ENCODE data around the gene AFDN. TPM values are rescaled to one million over a fixed set of nuclear protein-coding genes. Genes with fewer than 3 reads are reported as not detected.

AFDN gene
- polyA plus RNA-seq, 12 donors = 25.7 to 89.7 (median 48.4) TPM; not detected in 1

- DNase-seq = no peak
Measured at GRCh38 chr6:167839755-167840154, 13.0 kb downstream of the AFDN start.

- DNase-seq = no peak
Measured at GRCh38 chr6:167840160-167840525, 13.4 kb downstream of the AFDN start.

GRCh38 chr6:167840526-167841179 is 13.9 kb downstream of the AFDN start:
- DNase-seq = no peak

- DNase-seq = no peak
Measured at GRCh38 chr6:167841981-167842380, 15.3 kb downstream of the AFDN start.

GRCh38 chr6:167842457-167842856 is 15.7 kb downstream of the AFDN start:
- DNase-seq = no peak

- no peak for DNase-seq
Measured at GRCh38 chr6:167843023-167843422, 16.3 kb downstream of the AFDN start.

- no peak for DNase-seq
Measured at GRCh38 chr6:167845856-167846255, 19.1 kb downstream of the AFDN start.

GRCh38 chr6:167846997-167847606 is 20.4 kb downstream of the AFDN start:
- no peak for DNase-seq

GRCh38 chr6:167847936-167848335 is 21.2 kb downstream of the AFDN start:
- no peak for DNase-seq

GRCh38 chr6:167848783-167849182 is 22.1 kb downstream of the AFDN start:
- DNase-seq = no peak

- DNase-seq = no peak
Measured at GRCh38 chr6:167849846-167850459, 23.2 kb downstream of the AFDN start.

- DNase-seq = no peak
Measured at GRCh38 chr6:167850782-167851181, 24.1 kb downstream of the AFDN start.

GRCh38 chr6:167851370-167851952 is 24.8 kb downstream of the AFDN start:
- no peak for DNase-seq

GRCh38 chr6:167855825-167856425 is 29.2 kb downstream of the AFDN start:
- no peak for DNase-seq

GRCh38 chr6:167856474-167856873 is 29.8 kb downstream of the AFDN start:
- no peak for DNase-seq

- DNase-seq = no peak
Measured at GRCh38 chr6:167856999-167857660, 30.4 kb downstream of the AFDN start.

GRCh38 chr6:167858086-167858591 is 31.4 kb downstream of the AFDN start:
- peak; percentile 15 for DNase-seq

GRCh38 chr6:167858842-167859664 is 32.3 kb downstream of the AFDN start:
- DNase-seq = no peak

GRCh38 chr6:167860550-167861226 is 34.0 kb downstream of the AFDN start:
- DNase-seq = no peak

GRCh38 chr6:167861424-167861823 is 34.7 kb downstream of the AFDN start:
- DNase-seq = no peak

Measured in muscle of arm (tissue), 12 donors.